Spleen (tissue), 7 donors: ENCODE measurements around the gene KANSL1.

Experiments
- CTCF ChIP-seq, 11 experiments: fragments of 200-600 bp in 7 of 11; fragments of 450-650 bp in 4 of 11; sonication (generic) in 4 of 11; IDR thresholded peaks in 8 of 11; conservative IDR thresholded peaks in 3 of 11; 1 replicate in 7 of 11; 2 replicates in 4 of 11; pipeline versions ENCODE4 v1.4.0 to v1.8.0; 2016 to 2021; ENCODE audit warnings: antibody characterized with exemption in 11 of 11, inconsistent platforms in 4 of 11, mild to moderate bottlenecking in 1 of 11
- POLR2A ChIP-seq, 3 donors: fragments of 450-650 bp; IDR thresholded peaks; one replicate each; pipeline ENCODE4 v1.5.1; 2017; ENCODE audit warnings: antibody characterized with exemption in 3 of 3, mild to moderate bottlenecking in 1 of 3
- donor health status: DM: no; HTN: no; CAD: no; lungs with moderate emphysema.
- donor health status: DM: no; HTN: no; CAD: no.
- donor health status: DM: no; HTN: no; CAD: no.

- TF ChIP-seq POLR2A (IDR thresholded peaks at IDR 0.05) (no peak), CTCF (IDR thresholded peaks at IDR 0.05 in 8 of 11, conservative IDR thresholded peaks at IDR 0.05 in 3 of 11) (no peak)
Observed at GRCh38 chr17:46108550-46109110, 84.6 kb downstream of the KANSL1 start.
